ENCODE data around the gene MET.

The MET gene

DNA sequence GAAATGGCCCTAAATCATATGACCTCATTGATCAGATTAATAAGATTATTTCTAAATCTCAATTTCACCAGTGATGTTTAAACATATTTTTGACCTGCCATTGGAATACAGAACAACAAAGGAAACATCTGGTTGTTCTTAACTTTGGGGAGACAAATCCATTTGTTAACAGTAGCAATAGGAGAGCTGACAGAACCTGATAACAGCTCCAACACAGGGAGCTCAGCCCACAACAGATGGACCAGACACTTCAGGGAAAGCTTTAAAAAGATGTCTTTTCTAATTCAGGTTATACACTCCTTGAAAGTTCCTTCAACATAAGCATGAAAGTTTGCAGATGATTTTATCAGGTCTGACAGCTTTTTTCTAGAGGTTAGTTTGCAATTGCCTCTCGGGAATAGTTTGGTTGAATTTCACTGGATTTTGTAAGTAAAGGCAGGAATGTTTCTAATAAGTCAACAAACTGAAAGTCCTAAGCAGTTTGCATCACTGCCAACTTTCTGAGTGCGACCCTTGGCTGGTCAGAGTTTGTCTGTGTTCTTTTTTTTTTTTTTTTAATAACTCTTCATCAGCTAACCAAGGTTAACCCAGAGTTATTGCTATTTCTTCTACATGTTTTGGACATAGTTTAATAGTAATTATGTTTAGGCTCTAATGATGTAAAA lies 6.5 kb upstream of the MET start:
- no peak for DNase-seq

DNA sequence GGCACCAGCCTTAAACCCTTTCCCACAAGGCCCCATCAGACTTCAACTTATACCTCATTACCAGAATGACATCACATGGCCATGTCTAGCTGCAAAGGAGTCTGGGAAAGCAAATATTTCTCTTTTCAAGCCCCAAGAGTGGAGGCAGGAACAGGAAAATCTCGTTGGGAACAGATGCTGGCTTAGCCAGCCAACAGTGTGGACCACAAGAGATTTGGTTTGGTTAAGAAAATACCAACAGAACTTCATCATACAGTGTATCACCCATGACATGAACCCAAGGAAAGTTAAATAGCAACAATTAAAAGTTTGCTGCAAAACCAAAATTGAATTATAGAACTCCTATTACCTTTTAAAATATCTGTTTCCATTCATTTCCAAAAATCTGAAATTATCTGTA lies 2.2 kb upstream of the MET start:
- no peak for DNase-seq

- DNase-seq = no peak
Measured at GRCh38 chr7:116670409-116671015, 1.5 kb upstream of the MET start.

- no peak for DNase-seq
Measured at GRCh38 chr7:116671111-116671510, 885 bp upstream of the MET start.

- no peak for DNase-seq
Measured at GRCh38 chr7:116672596-116673456, 830 bp downstream of the MET start.

- DNase-seq = no peak
Measured at GRCh38 chr7:116673457-116673865, 1.5 kb downstream of the MET start.

DNA sequence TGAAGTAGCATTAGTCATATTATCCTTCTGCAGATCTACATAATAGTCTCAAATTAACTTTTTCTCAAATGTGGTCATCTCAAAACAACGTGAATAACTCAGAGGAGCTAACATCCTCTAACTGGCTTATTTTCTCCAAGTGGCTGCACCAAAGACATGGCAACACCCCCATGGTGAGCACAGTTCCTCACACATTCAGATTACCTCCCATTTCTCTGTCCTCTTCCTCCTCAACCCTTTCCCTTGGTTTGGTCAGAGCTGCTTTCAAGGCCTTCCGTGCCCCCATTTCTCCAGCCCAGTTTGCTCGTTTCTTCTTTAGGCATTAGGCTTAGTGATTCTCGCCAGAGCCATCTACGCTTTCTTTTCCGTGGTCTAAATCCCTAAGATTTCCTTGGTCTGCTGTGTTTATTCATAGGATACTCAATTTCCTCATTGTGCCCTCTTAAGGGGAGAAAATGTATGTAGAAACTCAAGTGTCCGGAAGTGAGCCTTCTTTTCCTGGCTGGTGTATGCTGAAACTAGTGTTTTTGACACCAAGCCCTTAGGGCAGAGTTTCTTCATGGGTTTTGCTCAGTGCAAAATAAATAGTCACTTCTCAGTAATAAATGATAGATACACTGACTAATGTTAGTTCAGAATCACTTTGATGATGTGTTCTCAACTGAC lies 2.6 kb downstream of the MET start:
- no peak for DNase-seq

- DNase-seq = no peak
Measured at GRCh38 chr7:116675812-116676355, 3.9 kb downstream of the MET start.

DNA sequence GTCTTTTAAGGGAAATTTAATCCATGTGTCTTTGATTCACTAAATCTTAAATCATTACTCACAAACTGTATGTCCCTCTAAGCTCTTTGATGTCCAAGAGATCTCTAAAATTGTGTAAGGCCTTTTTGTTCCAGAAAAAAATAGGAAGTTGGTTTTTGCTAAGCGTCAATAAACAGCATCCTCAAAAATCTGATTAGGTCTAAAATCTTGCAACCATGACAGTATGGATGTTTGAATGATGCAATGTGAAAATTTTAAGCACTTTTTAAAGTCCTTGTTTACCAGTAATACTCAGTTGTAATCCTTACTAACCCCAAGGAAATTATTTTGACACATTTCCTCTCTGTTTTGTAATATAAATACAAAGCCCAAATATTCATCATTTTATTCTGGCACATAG lies 6.8 kb downstream of the MET start:
- no peak for DNase-seq

DNA sequence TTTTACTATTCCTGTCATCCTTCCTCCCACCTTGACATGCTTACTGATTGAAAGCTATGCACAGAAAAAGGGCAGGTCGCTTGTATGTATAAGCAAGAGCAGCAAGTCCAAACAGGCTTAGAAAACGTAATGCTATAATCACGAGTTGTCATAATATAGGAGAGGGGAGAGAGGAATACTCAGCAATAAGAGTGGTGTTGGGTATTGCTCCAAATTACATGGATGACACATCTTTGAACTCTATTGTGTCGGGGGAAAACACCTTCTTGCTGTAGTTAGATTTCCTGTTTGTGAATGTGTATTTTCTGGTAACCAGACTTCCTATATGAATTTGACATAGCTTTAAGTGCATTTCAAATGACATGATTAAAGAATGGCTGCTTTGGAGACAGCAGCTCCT lies 7.5 kb downstream of the MET start:
- no peak for DNase-seq

GRCh38 chr7:116683786-116684185 lies 11.8 kb downstream of the MET start:
- no peak for DNase-seq

GRCh38 chr7:116686033-116686432 lies 14.0 kb downstream of the MET start:
- DNase-seq = no peak

- DNase-seq = no peak
Measured at GRCh38 chr7:116686812-116687419, 14.9 kb downstream of the MET start.

GRCh38 chr7:116687801-116688201 lies 15.8 kb downstream of the MET start:
- DNase-seq = no peak

DNA sequence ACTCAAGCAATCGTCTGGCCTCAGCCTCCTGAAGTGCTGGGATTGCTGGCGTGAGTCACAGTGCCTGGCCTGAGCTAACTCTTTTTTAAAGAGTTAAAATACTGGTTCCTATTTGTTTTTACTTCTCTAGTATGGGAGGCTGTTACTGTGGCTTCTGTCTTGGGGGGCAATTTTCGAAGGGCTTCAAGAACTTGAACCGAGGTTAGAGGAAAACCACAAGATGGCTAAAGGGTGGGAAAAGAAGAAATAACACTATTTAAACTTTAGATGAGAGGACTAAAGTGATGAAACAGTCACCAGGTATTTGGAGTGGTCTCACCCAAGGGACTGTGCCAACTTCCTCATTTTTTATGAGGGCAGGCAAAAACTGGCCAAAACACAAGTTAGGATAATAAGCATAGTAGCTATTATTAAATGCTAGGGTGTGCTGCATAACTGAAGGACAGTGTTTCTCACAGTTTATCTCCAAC lies 17.8 kb downstream of the MET start:
- no peak for DNase-seq

GRCh38 chr7:116691664-116692063 lies 19.7 kb downstream of the MET start:
- no peak for DNase-seq

GRCh38 chr7:116692401-116693308 lies 20.7 kb downstream of the MET start:
- no peak for DNase-seq

DNA sequence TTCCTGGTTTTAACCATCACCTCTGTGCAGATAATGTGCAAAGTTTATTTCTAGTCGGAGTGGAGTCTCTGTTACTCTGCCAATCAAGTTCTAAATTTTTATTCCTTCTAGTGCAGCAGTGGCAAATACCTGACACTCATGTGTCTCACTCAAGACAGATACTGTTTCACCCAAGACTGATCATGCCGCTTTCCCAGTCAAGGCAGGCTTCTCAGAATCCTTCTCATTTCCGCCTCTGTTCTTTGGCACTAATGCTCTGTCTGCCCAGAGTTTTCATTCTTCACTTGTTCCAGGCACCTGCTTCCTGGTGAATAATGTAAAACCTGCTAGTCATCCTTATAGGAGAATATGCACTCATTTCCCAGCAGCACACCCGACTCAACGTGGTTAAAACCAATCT lies 24.7 kb downstream of the MET start:
- DNase-seq = no peak

DNA sequence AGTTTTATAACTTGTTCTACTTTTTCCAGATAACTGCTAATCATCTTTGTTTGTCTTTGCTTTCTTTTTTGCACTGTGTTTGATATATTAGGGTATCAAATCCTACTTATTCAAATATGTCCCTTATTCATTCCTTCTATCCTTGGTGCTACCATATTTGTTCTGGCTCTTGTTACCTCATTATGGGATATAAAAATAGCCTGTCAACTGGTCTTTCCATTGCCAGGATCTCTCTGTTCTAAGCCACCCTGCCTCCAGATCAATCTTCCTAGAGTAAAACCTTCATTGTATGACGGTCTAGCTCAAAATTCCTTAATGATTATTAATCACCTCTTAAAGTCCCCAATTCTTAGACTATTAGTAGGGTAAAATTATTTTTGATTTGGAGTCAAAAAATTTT lies 25.2 kb downstream of the MET start:
- DNase-seq = no peak

GRCh38 chr7:116697761-116698160 lies 25.8 kb downstream of the MET start:
- no peak for DNase-seq

- no peak for DNase-seq
Measured at GRCh38 chr7:116698396-116698795, 26.4 kb downstream of the MET start.

All from stimulated activated CD4-positive, alpha-beta T cell treated with anti-CD3 and anti-CD28 coated beads, Interleukin-1b, Interleukin-23, amount 100 ng/mL, for 48 hours (primary cell).